ENCODE measurements around the gene MROH7.

MROH7 gene

GRCh38 chr1:54640863-54641836, at the start of gene MROH7:
MROH7 (plus strand) TSS chr1:54641786; CDS start chr1:54652927, 11,141 bp downstream.
- DNase-seq, result no peak

- no peak for DNase-seq
These were observed 47.9 kb upstream of the MROH7 start for GRCh38 chr1:54593571-54594160.

- DNase-seq, result no peak
These were observed 47.1 kb upstream of the MROH7 start for GRCh38 chr1:54594463-54594862.

- DNase-seq, result no peak
These were observed 45.6 kb upstream of the MROH7 start for GRCh38 chr1:54595956-54596498.

- DNase-seq, result no peak
These were observed 44.8 kb upstream of the MROH7 start for GRCh38 chr1:54596756-54597155.

- no peak for DNase-seq
These were observed 44.0 kb upstream of the MROH7 start for GRCh38 chr1:54597455-54598030.

GRCh38 chr1:54599211-54599823, 42.3 kb upstream of the MROH7 start:
- DNase-seq, result no peak

GRCh38 chr1:54600947-54601721, 40.5 kb upstream of the MROH7 start:
- no peak for DNase-seq

- DNase-seq, result no peak
These were observed 39.9 kb upstream of the MROH7 start for GRCh38 chr1:54601730-54602129.

- no peak for DNase-seq
These were observed 39.0 kb upstream of the MROH7 start for GRCh38 chr1:54602554-54602953.

- no peak for DNase-seq
These were observed 38.3 kb upstream of the MROH7 start for GRCh38 chr1:54603241-54603640.

- DNase-seq, result no peak
These were observed 37.5 kb upstream of the MROH7 start for GRCh38 chr1:54604051-54604450.

- DNase-seq, result no peak
These were observed 36.8 kb upstream of the MROH7 start for GRCh38 chr1:54604572-54605370.

GRCh38 chr1:54606096-54606989, 35.2 kb upstream of the MROH7 start:
- DNase-seq, result no peak

GRCh38 chr1:54606990-54607325, 34.6 kb upstream of the MROH7 start:
- no peak for DNase-seq

GRCh38 chr1:54607821-54608565, 33.6 kb upstream of the MROH7 start:
- no peak for DNase-seq

- no peak for DNase-seq
These were observed 32.9 kb upstream of the MROH7 start for GRCh38 chr1:54608566-54609230.
